ENCODE data around the gene INSYN2B.

Gene INSYN2B

GRCh38 chr5:169923988-169924387, 56.3 kb downstream of the INSYN2B start:
- no peak overlapping the region for H3K27ac ChIP-seq
- no peaks in the 10 kb centered on the region for H3K36me3 ChIP-seq
- no peak for DNase-seq
- no peak overlapping the region for H3K4me3 ChIP-seq (ENCODE audit: low read depth, low read length)
- peaks cover 60% of the 10 kb centered on the region for H3K27me3 ChIP-seq (ENCODE audit: insufficient read depth, low read depth, severe bottlenecking)
- no peak for TF ChIP-seq CTCF (IDR thresholded peaks at IDR 0.05; ENCODE audit: low read depth, low read length)
- no peaks in the 10 kb centered on the region for H3K9me3 ChIP-seq (ENCODE audit: severe bottlenecking)

GRCh38 chr5:169922474-169922873, 57.8 kb downstream of the INSYN2B start:
- peaks cover 49% of the 10 kb centered on the region for H3K27me3 ChIP-seq (ENCODE audit: insufficient read depth, low read depth, severe bottlenecking)
- H3K9me3 ChIP-seq (ENCODE audit: severe bottlenecking), result no peaks in the 10 kb centered on the region
- no peak overlapping the region for H3K4me3 ChIP-seq (ENCODE audit: low read depth, low read length)
- H3K27ac ChIP-seq, result no peak overlapping the region
- DNase-seq, result no peak
- no peaks in the 10 kb centered on the region for H3K36me3 ChIP-seq
- no peak for TF ChIP-seq CTCF (IDR thresholded peaks at IDR 0.05; ENCODE audit: low read depth, low read length)

GRCh38 chr5:169921949-169922348, 58.3 kb downstream of the INSYN2B start:
- Histone ChIP-seq H3K4me3 (ENCODE audit: low read depth, low read length) (no peak overlapping the region), H3K9me3 (ENCODE audit: severe bottlenecking) (no peaks in the 10 kb centered on the region), H3K36me3 (no peaks in the 10 kb centered on the region), H3K27ac (no peak overlapping the region), H3K27me3 (ENCODE audit: insufficient read depth, low read depth, severe bottlenecking) (peaks cover 48% of the 10 kb centered on the region)
- no peak for TF ChIP-seq CTCF (IDR thresholded peaks at IDR 0.05; ENCODE audit: low read depth, low read length)
- no peak for DNase-seq

- H3K27me3 ChIP-seq (ENCODE audit: insufficient read depth, low read depth, severe bottlenecking), result peaks cover 50% of the 10 kb centered on the region
- H3K9me3 ChIP-seq (ENCODE audit: severe bottlenecking), result no peaks in the 10 kb centered on the region
- no peaks in the 10 kb centered on the region for H3K36me3 ChIP-seq
- no peak overlapping the region for H3K27ac ChIP-seq
- TF ChIP-seq CTCF (IDR thresholded peaks at IDR 0.05; ENCODE audit: low read depth, low read length), result no peak
- DNase-seq, result no peak
- no peak overlapping the region for H3K4me3 ChIP-seq (ENCODE audit: low read depth, low read length)
These were observed 58.9 kb downstream of the INSYN2B start for GRCh38 chr5:169921384-169921783.

- no peak for DNase-seq
- peaks cover 51% of the 10 kb centered on the region for H3K27me3 ChIP-seq (ENCODE audit: insufficient read depth, low read depth, severe bottlenecking)
- no peak overlapping the region for H3K4me3 ChIP-seq (ENCODE audit: low read depth, low read length)
- no peaks in the 10 kb centered on the region for H3K36me3 ChIP-seq
- TF ChIP-seq CTCF (IDR thresholded peaks at IDR 0.05; ENCODE audit: low read depth, low read length), result no peak
- no peaks in the 10 kb centered on the region for H3K9me3 ChIP-seq (ENCODE audit: severe bottlenecking)
- no peak overlapping the region for H3K27ac ChIP-seq
These were observed 59.8 kb downstream of the INSYN2B start for GRCh38 chr5:169920474-169920873.

- H3K27ac ChIP-seq, result no peak overlapping the region
These were observed 62.1 kb downstream of the INSYN2B start for GRCh38 chr5:169918228-169918627.

More at GRCh38 chr5:169918228-169918627, 62.1 kb downstream of the INSYN2B start:
- Histone ChIP-seq H3K9me3 (ENCODE audit: severe bottlenecking) (no peaks in the 10 kb centered on the region), H3K4me3 (ENCODE audit: low read depth, low read length) (no peak overlapping the region), H3K27me3 (ENCODE audit: insufficient read depth, low read depth, severe bottlenecking) (peaks cover 49% of the 10 kb centered on the region), H3K36me3 (no peaks in the 10 kb centered on the region)
- TF ChIP-seq CTCF (IDR thresholded peaks at IDR 0.05; ENCODE audit: low read depth, low read length), result no peak
- no peak for DNase-seq
